ENCODE measurements around the gene C19orf44. TPM values are rescaled to one million over a fixed set of nuclear protein-coding genes. Genes with fewer than 3 reads are reported as not detected.
"Not testable (repeated sequence)": the region's sequence is repeated elsewhere in the genome, so short reads cannot be mapped to it uniquely, and the experiment has no call there.

The C19orf44 gene
- polyA plus RNA-seq, 2 of the 4 experiments (the other 2 are of a cell fraction): 2.9 to 3.0 TPM

DNA sequence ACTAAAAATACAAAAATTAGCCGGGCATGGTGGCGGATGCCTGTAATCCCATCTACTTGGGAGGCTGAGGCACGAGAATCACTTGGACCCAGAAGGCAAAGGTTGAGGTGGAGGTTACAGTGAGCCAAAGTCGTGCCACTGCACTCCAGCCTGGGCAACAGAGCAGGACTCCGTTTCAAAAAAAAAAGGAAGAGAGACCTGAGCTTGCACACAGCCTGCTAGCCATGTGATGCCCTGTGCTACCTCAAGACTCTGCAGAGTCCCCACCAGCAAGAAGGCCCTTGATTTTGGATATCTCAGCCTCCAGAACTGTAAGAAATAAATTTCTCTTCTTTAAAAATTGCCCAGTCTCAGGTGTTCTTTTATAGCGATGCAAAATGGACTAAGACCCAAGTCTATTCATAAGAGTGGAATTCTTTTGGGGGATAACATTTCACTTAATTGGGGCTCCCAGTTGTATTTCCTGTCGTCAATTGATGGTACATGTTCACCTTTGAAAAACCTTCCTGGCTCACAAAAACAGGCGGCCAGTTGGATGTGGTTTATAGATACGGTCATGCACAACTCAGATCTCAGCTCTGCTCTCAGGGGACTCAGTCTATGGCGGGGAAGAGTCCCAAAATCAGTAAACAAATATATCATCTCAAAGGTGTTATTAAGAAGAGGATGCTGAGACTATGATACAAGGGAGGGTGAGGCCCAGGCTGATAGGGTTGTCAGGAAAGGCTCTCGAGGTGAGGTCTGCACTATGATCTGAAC lies 48.5 kb downstream of the C19orf44 start:
- CTCF ChIA-PET: interaction anchor here (0.6 kb wide), 1 partner anchor 11 kb away, joined by 4 read pairs; no protein-coding TSS in a partner anchor
- peaks cover 12% of the 10 kb centered on the region for H3K4me1 ChIP-seq
- H3K4me2 ChIP-seq: no peak overlapping the region
- 92% methylated on average over 11 of the region's 11 CpGs for WGBS (ENCODE audit: missing lambda C conversion rate)
- H3K4me3 ChIP-seq: no peak overlapping the region
- ATAC-seq: no peak
- no peak for DNase-seq (ENCODE audit: low read depth in 1 of 2, low spot score in 1 of 2)
- TF ChIP-seq FOSB (CRISPR knock-in tag; IDR thresholded peaks at IDR 0.05) (no peak), PHF8 (IDR thresholded peaks at IDR 0.05; ENCODE audit: borderline replicate concordance, low read depth) (no peak), ZC3H11A (IDR thresholded peaks at IDR 0.05) (no peak), SMC3 (IDR thresholded peaks at IDR 0.05) (no peak), HOXB13 (CRISPR knock-in tag; IDR thresholded peaks at IDR 0.05; ENCODE audit: low read depth) (no peak), HEYL (CRISPR knock-in tag; IDR thresholded peaks at IDR 0.05) (no peak), EP300 (IDR thresholded peaks at IDR 0.05) (no peak), POLR2A (IDR thresholded peaks at IDR 0.05; ENCODE audit: low read length) (no peak), CEBPB (IDR thresholded peaks at IDR 0.05) (no peak), CHD2 (IDR thresholded peaks at IDR 0.05; ENCODE audit: low read length, partially characterized antibody) (no peak)
- TF ChIP-seq, protein P1, sequence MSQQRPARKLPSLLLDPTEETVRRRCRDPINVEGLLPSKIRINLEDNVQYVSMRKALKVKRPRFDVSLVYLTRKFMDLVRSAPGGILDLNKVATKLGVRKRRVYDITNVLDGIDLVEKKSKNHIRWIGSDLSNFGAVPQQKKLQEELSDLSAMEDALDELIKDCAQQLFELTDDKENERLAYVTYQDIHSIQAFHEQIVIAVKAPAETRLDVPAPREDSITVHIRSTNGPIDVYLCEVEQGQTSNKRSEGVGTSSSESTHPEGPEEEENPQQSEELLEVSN (IDR thresholded peaks at IDR 0.05; ENCODE audit: borderline replicate concordance, low read depth): no peak
- no peak for FAIRE-seq
- POLR2A ChIA-PET: no interaction called here
- no peak overlapping the region for H3K27ac ChIP-seq
- H3K9me3 ChIP-seq: no peaks in the 10 kb centered on the region

DNA sequence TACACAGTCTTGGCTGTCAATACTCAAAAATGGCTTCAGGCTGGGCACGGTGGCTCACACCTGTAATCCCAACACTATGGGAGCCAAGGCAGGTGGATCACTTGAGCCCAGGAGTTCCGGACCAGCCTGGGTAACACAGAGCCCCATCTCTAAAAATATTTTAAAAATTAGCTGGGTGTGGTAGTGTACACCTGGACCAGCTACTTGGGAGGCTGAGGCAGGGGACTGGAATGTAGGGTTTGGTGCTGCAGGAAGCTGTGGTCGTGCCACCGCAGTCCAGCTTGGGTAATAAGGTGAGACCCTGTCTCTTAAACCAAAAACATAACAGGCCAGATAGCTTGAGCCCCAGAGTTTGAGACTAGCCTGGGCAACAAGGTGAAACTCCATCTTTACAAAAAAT lies 52.8 kb downstream of the C19orf44 start:
- no peak for FAIRE-seq
- CTCF ChIA-PET: no interaction called here
- no peak overlapping the region for H3K27ac ChIP-seq
- no peak for DNase-seq (ENCODE audit: low read depth in 1 of 2, low spot score in 1 of 2)
- H3K9me3 ChIP-seq: no peaks in the 10 kb centered on the region
- POLR2A ChIA-PET: no interaction called here
- no peak for ATAC-seq
- TF ChIP-seq, protein P2, sequence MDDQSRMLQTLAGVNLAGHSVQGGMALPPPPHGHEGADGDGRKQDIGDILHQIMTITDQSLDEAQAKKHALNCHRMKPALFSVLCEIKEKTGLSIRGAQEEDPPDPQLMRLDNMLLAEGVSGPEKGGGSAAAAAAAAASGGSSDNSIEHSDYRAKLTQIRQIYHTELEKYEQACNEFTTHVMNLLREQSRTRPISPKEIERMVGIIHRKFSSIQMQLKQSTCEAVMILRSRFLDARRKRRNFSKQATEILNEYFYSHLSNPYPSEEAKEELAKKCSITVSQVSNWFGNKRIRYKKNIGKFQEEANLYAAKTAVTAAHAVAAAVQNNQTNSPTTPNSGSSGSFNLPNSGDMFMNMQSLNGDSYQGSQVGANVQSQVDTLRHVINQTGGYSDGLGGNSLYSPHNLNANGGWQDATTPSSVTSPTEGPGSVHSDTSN (IDR thresholded peaks at IDR 0.05): no peak
- TF ChIP-seq, protein P3, sequence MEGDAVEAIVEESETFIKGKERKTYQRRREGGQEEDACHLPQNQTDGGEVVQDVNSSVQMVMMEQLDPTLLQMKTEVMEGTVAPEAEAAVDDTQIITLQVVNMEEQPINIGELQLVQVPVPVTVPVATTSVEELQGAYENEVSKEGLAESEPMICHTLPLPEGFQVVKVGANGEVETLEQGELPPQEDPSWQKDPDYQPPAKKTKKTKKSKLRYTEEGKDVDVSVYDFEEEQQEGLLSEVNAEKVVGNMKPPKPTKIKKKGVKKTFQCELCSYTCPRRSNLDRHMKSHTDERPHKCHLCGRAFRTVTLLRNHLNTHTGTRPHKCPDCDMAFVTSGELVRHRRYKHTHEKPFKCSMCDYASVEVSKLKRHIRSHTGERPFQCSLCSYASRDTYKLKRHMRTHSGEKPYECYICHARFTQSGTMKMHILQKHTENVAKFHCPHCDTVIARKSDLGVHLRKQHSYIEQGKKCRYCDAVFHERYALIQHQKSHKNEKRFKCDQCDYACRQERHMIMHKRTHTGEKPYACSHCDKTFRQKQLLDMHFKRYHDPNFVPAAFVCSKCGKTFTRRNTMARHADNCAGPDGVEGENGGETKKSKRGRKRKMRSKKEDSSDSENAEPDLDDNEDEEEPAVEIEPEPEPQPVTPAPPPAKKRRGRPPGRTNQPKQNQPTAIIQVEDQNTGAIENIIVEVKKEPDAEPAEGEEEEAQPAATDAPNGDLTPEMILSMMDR (IDR thresholded peaks at IDR 0.05): no peak
- TF ChIP-seq ESRRA (IDR thresholded peaks at IDR 0.05; ENCODE audit: borderline replicate concordance, low read length) (no peak), JUNB (IDR thresholded peaks at IDR 0.05) (no peak)
- TF ChIP-seq, protein P4, sequence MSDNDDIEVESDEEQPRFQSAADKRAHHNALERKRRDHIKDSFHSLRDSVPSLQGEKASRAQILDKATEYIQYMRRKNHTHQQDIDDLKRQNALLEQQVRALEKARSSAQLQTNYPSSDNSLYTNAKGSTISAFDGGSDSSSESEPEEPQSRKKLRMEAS (IDR thresholded peaks at IDR 0.05): no peak
- no peak overlapping the region for H3K4me3 ChIP-seq
- no peak overlapping the region for H3K4me2 ChIP-seq
- WGBS (ENCODE audit: missing lambda C conversion rate): 94% methylated on average over 4 of the region's 4 CpGs
- H3K4me1 ChIP-seq: no peaks in the 10 kb centered on the region

DNA sequence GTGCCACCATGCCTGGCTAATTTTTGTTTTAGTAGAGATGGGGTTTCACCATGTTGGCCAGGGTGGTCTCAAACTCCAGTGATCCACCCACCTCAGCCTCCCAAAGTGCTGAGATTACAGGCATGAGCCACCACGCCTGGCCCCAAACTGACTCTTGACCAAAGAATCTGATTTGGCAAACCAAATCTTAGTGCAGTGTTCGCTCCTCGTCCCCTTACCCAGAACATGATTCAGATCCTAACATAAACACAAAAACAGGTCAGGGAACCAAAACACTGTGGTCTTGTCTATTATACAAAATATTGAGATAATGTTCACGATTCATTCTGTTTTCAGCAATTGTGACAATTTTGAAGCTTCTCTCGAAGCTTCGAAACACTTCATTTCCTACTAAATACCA lies 55.7 kb downstream of the C19orf44 start:
- POLR2A ChIA-PET: interaction anchor here (0.7 kb wide), 1 partner anchor 10 kb away, joined by 3 read pairs; the partner anchor contains the start of gene CHERP
- not testable (repeated sequence) for H3K4me2 ChIP-seq

DNA sequence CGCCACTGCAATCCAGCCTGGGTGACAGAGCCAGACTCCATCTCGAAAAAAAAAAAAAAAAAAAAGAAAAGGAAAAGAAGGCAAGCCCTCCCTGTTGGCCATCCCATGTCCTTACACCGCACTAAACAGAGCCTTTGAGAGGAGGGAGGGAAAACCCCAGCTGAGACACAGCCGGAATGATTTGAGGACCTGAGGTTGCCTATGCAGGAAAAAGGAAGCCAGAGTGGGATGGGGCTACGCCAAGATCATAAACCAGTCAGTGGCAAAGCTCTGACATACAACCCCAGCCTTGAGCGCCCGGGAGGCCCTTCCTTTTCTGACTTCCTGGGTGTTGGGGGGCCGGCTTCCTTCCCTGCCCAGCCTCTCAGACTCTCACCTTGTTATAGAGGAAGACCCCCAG lies 58.6 kb downstream of the C19orf44 start:
- no peak overlapping the region for H3K4me2 ChIP-seq
- no peak for ATAC-seq
- FAIRE-seq: no peak
- no peak overlapping the region for H3K27ac ChIP-seq
- ChIA-PET POLR2A (no interaction called here), CTCF (interaction anchor here (1.0 to 1.5 kb wide), 2 partner anchors 10 to 12 kb away, joined by 3 to 4 read pairs; no protein-coding TSS in a partner anchor)
- TF ChIP-seq, protein P5, sequence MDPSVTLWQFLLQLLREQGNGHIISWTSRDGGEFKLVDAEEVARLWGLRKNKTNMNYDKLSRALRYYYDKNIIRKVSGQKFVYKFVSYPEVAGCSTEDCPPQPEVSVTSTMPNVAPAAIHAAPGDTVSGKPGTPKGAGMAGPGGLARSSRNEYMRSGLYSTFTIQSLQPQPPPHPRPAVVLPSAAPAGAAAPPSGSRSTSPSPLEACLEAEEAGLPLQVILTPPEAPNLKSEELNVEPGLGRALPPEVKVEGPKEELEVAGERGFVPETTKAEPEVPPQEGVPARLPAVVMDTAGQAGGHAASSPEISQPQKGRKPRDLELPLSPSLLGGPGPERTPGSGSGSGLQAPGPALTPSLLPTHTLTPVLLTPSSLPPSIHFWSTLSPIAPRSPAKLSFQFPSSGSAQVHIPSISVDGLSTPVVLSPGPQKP (IDR thresholded peaks at IDR 0.05; ENCODE audit: low read depth, low read length): no peak
- H3K4me3 ChIP-seq: no peak overlapping the region
- 90% methylated on average over 6 of the region's 8 CpGs for WGBS (ENCODE audit: missing lambda C conversion rate)
- no peaks in the 10 kb centered on the region for H3K4me1 ChIP-seq
- H3K9me3 ChIP-seq: no peaks in the 10 kb centered on the region
- no peak for DNase-seq (ENCODE audit: low read depth in 1 of 2, low spot score in 1 of 2)

More for the DNA sequence above, 55.7 kb downstream of the C19orf44 start:
- H3K4me1 ChIP-seq; CTCF ChIA-PET; DNase-seq (ENCODE audit: low read depth in 1 of 2, low spot score in 1 of 2); H3K27ac ChIP-seq; H3K9me3 ChIP-seq; ATAC-seq; H3K4me3 ChIP-seq; FAIRE-seq: not testable (repeated sequence)
- WGBS (ENCODE audit: missing lambda C conversion rate): 97% methylated on average over 6 of the region's 6 CpGs

Data from A549 (cell line).